ENCODE results near the gene CACNA1E.

GRCh38 chr1:181763736-181764135 lies 280.4 kb downstream of the CACNA1E start:
- TF ChIP-seq POLR2A (IDR thresholded peaks at IDR 0.05) (no peak), CTCF (IDR thresholded peaks at IDR 0.05) (no peak), POLR2AphosphoS5 (IDR thresholded peaks at IDR 0.05) (no peak)
